ENCODE measurements around the gene PPP1R36.

GRCh38 chr14:64563696-64564095 is 13.9 kb downstream of the PPP1R36 start:
- no peak for TF ChIP-seq CTCF (IDR thresholded peaks at IDR 0.05; ENCODE audit: low read length)
- TF ChIP-seq EZH2 (optimal IDR thresholded peaks at IDR 0.05; ENCODE audit: low read depth, low read length): no peak
- no peak for TF ChIP-seq EZH2phosphoT487 (IDR thresholded peaks at IDR 0.05; ENCODE audit: low read length)
